ENCODE measurements around the gene PLIN4. TPM values are rescaled to one million over a fixed set of nuclear protein-coding genes. Genes with fewer than 3 reads are reported as not detected.

The PLIN4 gene
- total RNA-seq, 5 donors from 2014 or later (not counting 1 experiment from before 2014, with no cell fraction given), result 0.06 to 0.16 (median 0.15) TPM; not detected in 2

DNA sequence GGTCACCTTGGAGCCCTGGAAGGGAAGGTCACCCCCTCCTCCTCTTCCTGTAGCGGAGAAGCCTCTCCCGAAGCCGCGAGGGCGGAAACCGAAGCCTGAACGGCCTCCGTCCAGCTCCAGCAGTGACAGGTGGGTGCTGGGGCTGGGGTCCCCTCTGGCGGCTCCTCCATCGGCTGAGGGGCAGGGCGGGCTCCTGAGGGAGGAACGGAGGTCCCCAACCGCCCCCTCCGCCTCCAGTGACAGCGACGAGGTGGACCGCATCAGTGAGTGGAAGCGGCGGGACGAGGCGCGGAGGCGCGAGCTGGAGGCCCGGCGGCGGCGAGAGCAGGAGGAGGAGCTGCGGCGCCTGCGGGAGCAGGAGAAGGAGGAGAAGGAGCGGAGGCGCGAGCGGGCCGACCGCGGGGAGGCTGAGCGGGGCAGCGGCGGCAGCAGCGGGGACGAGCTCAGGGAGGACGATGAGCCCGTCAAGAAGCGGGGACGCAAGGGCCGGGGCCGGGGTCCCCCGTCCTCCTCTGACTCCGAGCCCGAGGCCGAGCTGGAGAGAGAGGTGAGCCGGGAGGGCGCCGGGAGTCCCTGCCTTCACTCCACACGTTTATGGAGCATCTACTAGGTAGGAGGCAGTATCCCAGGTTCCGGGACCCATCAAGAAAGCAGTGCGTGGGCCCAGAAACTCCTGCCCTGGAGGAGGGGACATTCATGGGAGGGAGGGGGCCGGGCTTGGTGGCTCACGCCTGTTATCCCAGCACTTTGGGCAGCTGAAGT lies 24.2 kb downstream of the PLIN4 start:
- H3K9me3 Mint-ChIP-seq, result no peaks in the 10 kb centered on the region
- POLR2A ChIA-PET, result no interaction called here
- DNase-seq, result no peak

GRCh38 chr19:4493104-4493928 lies 25.0 kb downstream of the PLIN4 start:
- Histone ChIP-seq H3K27me3 (replicated peaks in 1 of 2; ENCODE audit: control insufficient read depth in 2 of 2, extremely low read depth in 1 of 2, insufficient read depth in 2 of 2, low read length in 1 of 2) (no peaks in the 10 kb centered on the region), H3K27ac (ENCODE audit: low read length) (no peak overlapping the region), H3K4me3 (ENCODE audit: control insufficient read depth in 1 of 2, extremely low read depth in 1 of 2, low read length in 1 of 2) (no peak overlapping the region), H3K9me3 (no peaks in the 10 kb centered on the region), H3K36me3 (ENCODE audit: control insufficient read depth in 2 of 2, extremely low read depth in 1 of 2, insufficient read depth in 1 of 2, low read length in 1 of 2) (peaks cover 35 to 72% of the 10 kb centered on the region in 2 donors), H3K4me1 (ENCODE audit: control insufficient read depth in 1 of 2, extremely low read depth in 1 of 2, insufficient read depth in 2 of 2, low read length in 2 of 2) (no peaks in the 10 kb centered on the region)
- CTCF ChIA-PET, result no interaction called here
- 94% methylated on average over 28 of the region's 41 CpGs for WGBS (ENCODE audit: insufficient coverage)
- Mint-ChIP-seq H3K4me1 (no peaks in the 10 kb centered on the region), H3K9me3 (no peaks in the 10 kb centered on the region), H3K4me3 (no peak overlapping the region), H3K36me3 (peaks cover 14% of the 10 kb centered on the region), H3K27ac (no peak overlapping the region), H3K27me3 (no peaks in the 10 kb centered on the region)
- ATAC-seq (replicated peaks in 1 of 4), result no peak
- DNase-seq, result no peak
- POLR2A ChIA-PET, result no interaction called here

More for the DNA sequence above, 24.2 kb downstream of the PLIN4 start:
- ATAC-seq (replicated peaks in 1 of 4), result no peak
- no peaks in the 10 kb centered on the region for H3K9me3 ChIP-seq
- peaks cover 35 to 72% of the 10 kb centered on the region in 2 donors for H3K36me3 ChIP-seq (ENCODE audit: control insufficient read depth in 2 of 2, extremely low read depth in 1 of 2, insufficient read depth in 1 of 2, low read length in 1 of 2)
- no peaks in the 10 kb centered on the region for H3K27me3 Mint-ChIP-seq
- CTCF ChIA-PET, result no interaction called here
- no peak overlapping the region for H3K27ac ChIP-seq (ENCODE audit: low read length)
- 97% methylated on average over 41 of the region's 61 CpGs for WGBS (ENCODE audit: insufficient coverage)
- peaks cover 14% of the 10 kb centered on the region for H3K36me3 Mint-ChIP-seq
- H3K4me3 Mint-ChIP-seq, result no peak overlapping the region
- no peak overlapping the region for H3K4me3 ChIP-seq (ENCODE audit: control insufficient read depth in 1 of 2, extremely low read depth in 1 of 2, low read length in 1 of 2)
- H3K4me1 ChIP-seq (ENCODE audit: control insufficient read depth in 1 of 2, extremely low read depth in 1 of 2, insufficient read depth in 2 of 2, low read length in 2 of 2), result no peaks in the 10 kb centered on the region
- no peak overlapping the region for H3K27ac Mint-ChIP-seq
- H3K27me3 ChIP-seq (replicated peaks in 1 of 2; ENCODE audit: control insufficient read depth in 2 of 2, extremely low read depth in 1 of 2, insufficient read depth in 2 of 2, low read length in 1 of 2), result no peaks in the 10 kb centered on the region
- H3K4me1 Mint-ChIP-seq, result no peaks in the 10 kb centered on the region

DNA sequence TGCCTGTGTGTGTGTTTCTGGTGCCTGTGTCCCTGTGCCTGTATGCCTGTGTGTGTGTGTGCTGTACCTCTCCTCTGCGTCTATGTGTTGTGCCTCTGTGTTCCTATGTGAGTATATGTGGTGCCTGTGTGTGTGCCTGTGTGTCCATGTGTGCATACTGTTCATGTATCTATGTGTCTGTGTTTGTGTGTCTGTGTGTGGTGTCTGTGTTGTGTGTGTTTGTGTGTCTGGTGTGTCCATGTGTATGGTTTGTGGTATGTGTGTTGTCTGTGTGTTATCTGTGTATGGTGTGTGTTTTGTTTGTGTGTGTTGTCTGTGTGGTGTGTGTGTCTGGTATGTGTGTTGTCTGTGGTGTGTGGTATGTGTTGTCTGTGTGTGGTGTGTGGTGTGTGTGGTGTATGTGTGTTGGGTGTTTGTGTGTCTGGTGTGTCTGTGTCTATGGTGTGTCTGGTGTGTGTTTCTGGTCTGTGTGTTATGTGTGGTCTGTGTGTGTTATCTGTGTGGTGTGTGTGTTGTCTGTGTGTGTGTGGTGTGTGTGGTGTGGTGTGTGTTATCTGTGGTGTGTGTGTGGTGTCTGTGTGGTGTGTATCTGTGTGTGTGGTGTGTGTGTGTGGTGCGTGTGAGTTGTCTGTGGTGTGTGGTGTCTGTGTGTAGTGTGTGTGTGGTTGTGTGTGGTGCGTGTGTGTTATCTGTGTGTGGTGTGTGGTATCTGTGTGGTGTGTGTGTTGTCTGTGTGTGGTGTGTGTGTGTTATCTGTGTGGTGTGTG lies 25.8 kb downstream of the PLIN4 start:
- Mint-ChIP-seq H3K27me3 (no peaks in the 10 kb centered on the region), H3K36me3 (peaks cover 15% of the 10 kb centered on the region), H3K27ac (no peak overlapping the region), H3K4me3 (no peak overlapping the region), H3K9me3 (no peaks in the 10 kb centered on the region), H3K4me1 (no peaks in the 10 kb centered on the region)
- H3K9me3 ChIP-seq, result no peaks in the 10 kb centered on the region
- CTCF ChIA-PET, result no interaction called here
- peaks cover 35 to 67% of the 10 kb centered on the region in 2 donors for H3K36me3 ChIP-seq (ENCODE audit: control insufficient read depth in 2 of 2, extremely low read depth in 1 of 2, insufficient read depth in 1 of 2, low read length in 1 of 2)
- no peak overlapping the region for H3K4me3 ChIP-seq (ENCODE audit: control insufficient read depth in 1 of 2, extremely low read depth in 1 of 2, low read length in 1 of 2)
- ATAC-seq (replicated peaks in 1 of 4) (no peak), DNase-seq (no peak)
- POLR2A ChIA-PET, result no interaction called here
- H3K4me1 ChIP-seq (ENCODE audit: control insufficient read depth in 1 of 2, extremely low read depth in 1 of 2, insufficient read depth in 2 of 2, low read length in 2 of 2), result no peaks in the 10 kb centered on the region
- no peaks in the 10 kb centered on the region for H3K27me3 ChIP-seq (replicated peaks in 1 of 2; ENCODE audit: control insufficient read depth in 2 of 2, extremely low read depth in 1 of 2, insufficient read depth in 2 of 2, low read length in 1 of 2)
- WGBS (ENCODE audit: insufficient coverage), result 100% methylated on average over 3 of the region's 3 CpGs
- H3K27ac ChIP-seq (ENCODE audit: low read length), result no peak overlapping the region

DNA sequence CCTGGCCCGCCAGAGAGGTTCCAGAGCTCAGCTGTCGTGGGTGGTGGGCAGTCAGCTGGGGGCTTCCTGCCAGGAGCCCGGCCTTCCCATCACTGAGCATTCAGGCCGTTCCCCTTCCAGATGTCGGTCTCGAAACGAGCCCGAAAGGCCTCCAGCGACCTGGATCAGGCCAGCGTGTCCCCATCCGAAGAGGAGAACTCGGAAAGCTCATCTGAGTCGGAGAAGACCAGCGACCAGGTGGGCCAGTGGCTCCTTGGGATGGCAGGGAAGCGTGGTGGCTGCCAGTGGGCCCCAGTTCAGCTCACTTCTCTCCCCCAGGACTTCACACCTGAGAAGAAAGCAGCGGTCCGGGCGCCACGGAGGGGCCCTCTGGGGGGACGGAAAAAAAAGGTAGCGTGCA lies 26.8 kb downstream of the PLIN4 start:
- no peaks in the 10 kb centered on the region for H3K9me3 ChIP-seq
- peaks cover 34 to 66% of the 10 kb centered on the region in 2 donors for H3K36me3 ChIP-seq (ENCODE audit: control insufficient read depth in 2 of 2, extremely low read depth in 1 of 2, insufficient read depth in 1 of 2, low read length in 1 of 2)
- Mint-ChIP-seq H3K9me3 (no peaks in the 10 kb centered on the region), H3K27me3 (no peaks in the 10 kb centered on the region), H3K4me1 (no peaks in the 10 kb centered on the region), H3K27ac (no peak overlapping the region), H3K36me3 (peaks cover 22% of the 10 kb centered on the region), H3K4me3 (no peak overlapping the region)
- WGBS (ENCODE audit: insufficient coverage), result 97% methylated on average over 15 of the region's 21 CpGs
- no peak for DNase-seq
- no peak overlapping the region for H3K4me3 ChIP-seq (ENCODE audit: control insufficient read depth in 1 of 2, extremely low read depth in 1 of 2, low read length in 1 of 2)
- ATAC-seq (replicated peaks in 1 of 4), result no peak
- CTCF ChIA-PET, result no interaction called here
- POLR2A ChIA-PET, result no interaction called here
- no peaks in the 10 kb centered on the region for H3K4me1 ChIP-seq (ENCODE audit: control insufficient read depth in 1 of 2, extremely low read depth in 1 of 2, insufficient read depth in 2 of 2, low read length in 2 of 2)
- H3K27ac ChIP-seq (ENCODE audit: low read length), result no peak overlapping the region
- no peaks in the 10 kb centered on the region for H3K27me3 ChIP-seq (replicated peaks in 1 of 2; ENCODE audit: control insufficient read depth in 2 of 2, extremely low read depth in 1 of 2, insufficient read depth in 2 of 2, low read length in 1 of 2)

DNA sequence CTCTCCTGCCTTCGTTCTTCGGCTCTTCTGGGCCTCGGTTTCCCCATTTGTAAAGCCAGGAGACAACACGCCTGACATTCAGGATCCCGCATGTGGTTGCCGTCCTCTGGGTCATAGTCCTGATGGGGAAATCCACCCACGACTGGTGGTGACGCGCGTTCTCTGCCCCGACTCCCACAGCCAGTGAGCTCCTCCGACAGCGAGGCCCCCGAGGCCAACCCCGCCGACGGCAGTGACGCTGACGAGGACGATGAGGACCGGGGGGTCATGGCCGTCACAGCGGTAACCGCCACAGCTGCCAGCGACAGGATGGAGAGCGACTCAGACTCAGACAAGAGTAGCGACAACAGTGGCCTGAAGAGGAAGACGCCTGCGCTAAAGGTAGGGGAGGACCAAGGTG lies 29.8 kb downstream of the PLIN4 start:
- ChIA-PET POLR2A (no interaction called here), CTCF (no interaction called here)
- DNase-seq, result no peak
- H3K9me3 ChIP-seq, result no peaks in the 10 kb centered on the region
- H3K9me3 Mint-ChIP-seq, result no peaks in the 10 kb centered on the region
- H3K4me1 ChIP-seq (ENCODE audit: control insufficient read depth in 1 of 2, extremely low read depth in 1 of 2, insufficient read depth in 2 of 2, low read length in 2 of 2), result no peaks in the 10 kb centered on the region
- ATAC-seq (replicated peaks in 1 of 4), result no peak
- no peak overlapping the region for H3K4me3 ChIP-seq (ENCODE audit: control insufficient read depth in 1 of 2, extremely low read depth in 1 of 2, low read length in 1 of 2)
- H3K27ac ChIP-seq (ENCODE audit: low read length), result no peak overlapping the region
- no peaks in the 10 kb centered on the region for H3K27me3 Mint-ChIP-seq
- no peak overlapping the region for H3K4me3 Mint-ChIP-seq
- no peak overlapping the region for H3K27ac Mint-ChIP-seq
- no peaks in the 10 kb centered on the region for H3K27me3 ChIP-seq (replicated peaks in 1 of 2; ENCODE audit: control insufficient read depth in 2 of 2, extremely low read depth in 1 of 2, insufficient read depth in 2 of 2, low read length in 1 of 2)
- H3K36me3 ChIP-seq (ENCODE audit: control insufficient read depth in 2 of 2, extremely low read depth in 1 of 2, insufficient read depth in 1 of 2, low read length in 1 of 2), result peaks cover 17 to 44% of the 10 kb centered on the region in 2 donors
- 96% methylated on average over 29 of the region's 29 CpGs for WGBS (ENCODE audit: insufficient coverage)
- H3K4me1 Mint-ChIP-seq, result peaks cover 0 to 2% (median 0%) of the 10 kb centered on the region in 3 donors
- peaks cover 26% of the 10 kb centered on the region for H3K36me3 Mint-ChIP-seq

GRCh38 chr19:4487572-4487971 lies 30.7 kb downstream of the PLIN4 start:
- Mint-ChIP-seq H3K4me3 (no peak overlapping the region), H3K36me3 (peaks cover 27% of the 10 kb centered on the region), H3K27me3 (no peaks in the 10 kb centered on the region), H3K4me1 (peaks cover 0 to 2% (median 0%) of the 10 kb centered on the region in 3 donors), H3K27ac (no peak overlapping the region), H3K9me3 (no peaks in the 10 kb centered on the region)
- 100% methylated on average over 7 of the region's 11 CpGs for WGBS (ENCODE audit: insufficient coverage)
- Histone ChIP-seq H3K36me3 (ENCODE audit: control insufficient read depth in 2 of 2, extremely low read depth in 1 of 2, insufficient read depth in 1 of 2, low read length in 1 of 2) (peaks cover 11 to 37% of the 10 kb centered on the region in 2 donors), H3K27ac (ENCODE audit: low read length) (no peak overlapping the region), H3K4me3 (ENCODE audit: control insufficient read depth in 1 of 2, extremely low read depth in 1 of 2, low read length in 1 of 2) (no peak overlapping the region), H3K4me1 (ENCODE audit: control insufficient read depth in 1 of 2, extremely low read depth in 1 of 2, insufficient read depth in 2 of 2, low read length in 2 of 2) (no peaks in the 10 kb centered on the region), H3K27me3 (replicated peaks in 1 of 2; ENCODE audit: control insufficient read depth in 2 of 2, extremely low read depth in 1 of 2, insufficient read depth in 2 of 2, low read length in 1 of 2) (no peaks in the 10 kb centered on the region), H3K9me3 (no peaks in the 10 kb centered on the region)
- ATAC-seq (replicated peaks in 1 of 4) (no peak), DNase-seq (no peak)
- POLR2A ChIA-PET, result no interaction called here
- CTCF ChIA-PET, result no interaction called here

Data from T-cell (primary cell).